GM19193 (cell line): ENCODE data around the gene RNF213.

ENCODE experiments used
- POLR2A ChIP-seq: IDR thresholded peaks from 4 replicates; pipeline ENCODE4 v1.6.1; 2011; ENCODE audit not compliant: insufficient read depth, insufficient read length; ENCODE audit errors: extremely low read depth

The RNF213 gene

DNA sequence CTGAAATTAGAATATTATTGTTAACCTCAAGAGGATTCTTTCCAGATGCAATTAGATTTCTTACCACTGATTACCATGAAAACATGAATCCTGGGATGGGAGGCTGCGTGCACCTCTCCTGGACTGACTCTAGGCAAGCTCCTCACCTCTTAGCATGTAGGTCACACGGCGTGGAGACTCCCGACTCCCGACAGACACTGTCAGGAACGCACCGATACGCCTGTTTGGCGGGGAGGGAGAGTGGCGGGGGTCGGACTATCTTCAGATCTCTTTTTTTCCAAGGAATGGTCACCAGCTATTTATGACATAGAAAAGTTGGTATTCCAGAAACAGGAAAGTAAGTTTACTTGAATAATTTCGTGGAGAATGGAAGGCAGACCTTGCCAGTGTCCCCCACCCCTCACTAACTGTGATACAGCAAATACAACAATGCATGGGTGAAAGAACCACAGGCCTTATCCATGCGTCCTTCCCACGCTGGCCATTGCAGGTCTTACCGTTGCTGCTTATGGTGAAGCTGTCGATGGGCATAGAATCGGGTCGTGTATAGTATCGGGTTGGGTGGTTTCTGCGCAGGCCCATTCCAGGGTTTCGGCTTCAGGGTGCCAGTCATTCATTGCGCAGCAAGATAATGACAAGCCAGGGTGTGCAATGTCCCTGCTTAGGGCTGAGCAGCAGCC lies 91.7 kb downstream of the RNF213 start:
- no peak for TF ChIP-seq POLR2A

DNA sequence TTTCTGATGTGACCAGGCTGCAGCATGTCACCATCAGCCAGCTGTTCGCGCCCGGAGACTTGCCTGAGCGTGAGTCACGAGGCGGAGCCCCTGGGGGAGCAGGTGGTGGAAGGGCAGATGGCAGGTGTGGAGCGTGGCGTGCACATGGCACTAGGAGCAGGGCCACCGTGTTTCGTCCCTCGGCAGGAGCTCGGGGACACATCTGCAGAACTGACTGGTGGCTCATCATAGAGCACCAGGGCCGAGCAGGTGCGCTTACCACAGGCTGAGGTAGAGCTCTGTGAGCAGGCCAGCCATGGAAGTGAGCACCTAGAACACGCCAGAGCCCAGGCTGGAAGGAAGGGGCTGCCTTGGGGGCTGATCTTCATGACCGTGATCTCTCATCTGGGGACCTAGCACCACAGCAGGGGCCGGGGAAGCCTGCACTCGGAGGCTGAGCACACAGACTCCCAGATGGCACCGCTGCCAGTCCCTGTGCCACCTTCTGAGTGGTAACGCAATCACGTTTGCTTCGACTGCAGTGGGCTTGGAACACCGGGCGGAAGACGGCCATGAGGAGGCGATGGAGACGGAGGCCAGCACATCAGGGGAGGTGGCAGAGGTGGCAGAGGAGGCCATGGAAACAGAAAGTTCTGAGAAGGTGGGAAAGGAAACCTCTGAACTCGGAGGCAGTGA lies 92.5 kb downstream of the RNF213 start:
- TF ChIP-seq POLR2A: no peak

DNA sequence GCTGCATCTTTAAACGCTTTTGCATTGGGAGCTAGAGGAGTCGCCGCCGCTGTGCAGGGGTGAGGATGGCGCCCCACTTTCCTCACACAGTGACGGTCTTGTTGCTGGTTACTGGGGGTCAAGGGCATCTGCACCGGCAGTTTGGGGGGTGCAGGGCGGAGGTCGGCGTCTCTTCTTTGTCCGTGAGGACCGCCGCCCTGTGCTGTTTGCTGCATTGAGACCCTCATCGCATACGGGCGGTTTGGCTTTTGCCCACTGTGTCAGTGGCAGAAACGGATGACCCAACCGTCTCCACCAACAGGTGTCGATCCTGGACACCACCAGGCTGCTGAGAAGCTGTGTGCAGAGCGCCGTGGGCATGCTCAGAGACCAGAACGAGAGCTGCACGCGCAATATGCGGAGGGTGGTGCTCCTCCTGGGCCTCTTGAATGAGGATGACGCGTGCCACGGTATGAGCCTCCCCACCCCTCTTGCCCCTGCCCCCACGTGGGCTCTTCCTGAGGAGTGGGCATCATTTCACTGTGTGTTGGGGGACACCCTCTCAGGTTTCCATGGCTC lies 93.1 kb downstream of the RNF213 start:
- no peak for TF ChIP-seq POLR2A

DNA sequence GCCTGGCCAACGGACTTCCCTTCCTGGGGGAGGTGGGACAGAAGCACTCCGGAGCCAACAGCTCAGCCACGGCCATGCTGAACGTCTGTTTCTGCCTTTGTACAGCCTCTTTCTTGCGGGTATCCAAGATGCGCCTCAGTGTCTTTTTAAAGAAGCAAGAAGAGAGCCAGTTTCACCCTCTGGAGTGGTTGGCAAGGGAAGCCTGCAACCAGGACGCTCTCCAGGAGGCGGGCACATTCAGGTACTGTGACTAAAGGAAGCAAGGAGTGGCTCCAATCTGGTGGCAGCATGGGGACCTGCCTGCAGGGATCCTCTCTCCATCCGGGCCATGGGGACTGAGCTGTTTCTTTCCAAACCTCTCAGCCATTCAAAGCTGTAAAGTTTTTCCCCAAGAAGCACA lies 93.7 kb downstream of the RNF213 start:
- no peak for TF ChIP-seq POLR2A

DNA sequence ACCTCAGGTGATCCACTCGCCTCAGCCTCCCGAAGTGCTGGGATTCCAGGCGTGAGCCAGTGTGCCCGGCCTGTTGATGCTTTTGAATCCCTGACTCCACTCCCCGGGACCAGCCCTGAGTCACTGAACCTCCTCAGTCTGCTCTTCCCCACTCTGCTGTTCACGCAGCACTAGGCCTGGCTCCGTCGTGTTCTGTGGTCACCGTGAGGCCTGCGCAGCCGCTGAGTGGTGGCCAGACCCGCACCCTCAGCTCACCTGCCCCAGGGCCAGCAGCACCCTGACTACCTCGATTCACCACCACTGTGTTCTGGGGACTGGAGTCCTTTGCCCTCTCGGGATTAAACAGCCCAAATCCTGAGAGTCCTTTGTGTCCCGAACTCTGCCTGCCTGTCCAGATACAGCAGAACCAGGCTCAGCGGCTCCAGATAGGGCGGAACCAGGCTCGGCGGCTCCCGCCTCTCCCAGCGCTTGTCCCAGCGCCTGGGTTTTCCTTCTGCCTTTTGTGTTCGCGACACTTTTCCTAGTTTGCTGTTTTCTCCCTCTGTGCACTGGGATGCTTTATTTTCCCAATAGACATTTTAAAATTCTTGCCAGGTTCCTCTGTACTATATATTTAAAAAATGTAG lies 95.7 kb downstream of the RNF213 start:
- TF ChIP-seq POLR2A: no peak

DNA sequence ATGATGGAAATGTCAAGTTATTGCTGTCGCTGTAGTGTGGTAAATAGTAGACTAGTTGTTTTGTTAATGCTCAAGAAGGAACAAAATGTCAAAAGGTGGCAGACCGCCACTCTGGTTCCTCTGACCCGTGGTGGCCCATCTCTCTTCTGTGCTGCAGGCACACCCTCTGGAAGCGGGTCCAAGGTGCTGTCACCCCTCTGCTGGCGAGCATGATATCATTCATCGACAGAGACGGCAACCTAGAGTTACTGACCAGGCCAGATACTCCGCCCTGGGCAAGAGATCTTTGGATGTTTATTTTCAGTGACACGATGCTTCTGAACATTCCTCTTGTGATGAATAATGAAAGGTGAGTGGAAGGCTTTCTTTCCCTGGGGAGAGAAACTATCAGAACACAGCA lies 97.5 kb downstream of the RNF213 start:
- TF ChIP-seq POLR2A: no peak

DNA sequence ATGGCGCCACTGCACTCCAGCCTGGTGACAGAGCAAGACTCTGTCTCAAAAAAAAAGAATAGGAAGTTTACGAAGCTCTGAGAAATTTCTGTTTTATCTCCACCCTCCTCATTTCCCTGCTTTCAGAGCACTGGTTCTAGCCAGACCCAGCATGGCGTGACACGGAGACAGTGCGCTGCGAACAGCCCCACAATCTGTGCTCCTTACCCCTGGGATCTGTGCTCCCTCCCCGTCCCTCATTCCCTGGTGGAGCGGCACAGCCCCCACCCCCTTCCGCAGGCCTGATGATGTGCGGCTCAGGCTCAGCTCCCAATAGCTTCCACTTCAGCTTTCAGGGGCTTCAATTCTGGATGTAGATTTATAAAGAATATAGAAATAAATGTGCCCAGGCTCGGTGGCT lies 98.2 kb downstream of the RNF213 start:
- no peak for TF ChIP-seq POLR2A

DNA sequence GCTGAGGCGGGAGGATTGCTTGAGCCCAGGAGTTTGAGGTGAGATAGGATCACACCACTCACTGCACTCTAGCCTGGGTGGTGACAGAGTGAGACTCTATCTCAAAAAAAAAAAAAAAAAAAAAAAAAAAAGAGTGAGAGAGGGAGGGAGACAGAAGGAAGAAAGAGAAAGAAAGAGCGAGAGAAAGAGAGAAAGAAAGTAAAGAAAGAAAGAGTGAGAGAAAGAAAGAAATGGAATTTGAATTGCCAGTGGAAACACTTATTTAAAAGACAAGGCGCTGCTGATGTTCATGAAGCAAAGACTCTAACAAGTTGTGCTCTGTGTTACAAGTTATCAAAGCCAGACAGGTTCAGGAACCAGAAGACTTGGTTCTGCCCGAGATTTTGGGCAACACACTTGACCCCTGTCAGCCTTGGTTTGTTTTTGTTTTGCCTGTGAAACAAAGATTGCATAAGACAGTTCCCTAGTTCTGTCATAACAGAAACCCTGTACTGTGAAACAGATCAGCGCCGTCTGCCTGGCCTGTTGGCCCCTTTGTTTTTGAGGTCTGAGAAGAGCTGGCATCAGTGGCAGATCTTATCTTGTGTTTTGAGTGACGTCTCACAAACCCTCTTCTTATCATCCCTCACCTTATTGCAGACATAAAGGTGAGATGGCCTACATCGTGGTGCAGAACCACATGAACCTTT lies 98.9 kb downstream of the RNF213 start:
- TF ChIP-seq POLR2A: no peak

DNA sequence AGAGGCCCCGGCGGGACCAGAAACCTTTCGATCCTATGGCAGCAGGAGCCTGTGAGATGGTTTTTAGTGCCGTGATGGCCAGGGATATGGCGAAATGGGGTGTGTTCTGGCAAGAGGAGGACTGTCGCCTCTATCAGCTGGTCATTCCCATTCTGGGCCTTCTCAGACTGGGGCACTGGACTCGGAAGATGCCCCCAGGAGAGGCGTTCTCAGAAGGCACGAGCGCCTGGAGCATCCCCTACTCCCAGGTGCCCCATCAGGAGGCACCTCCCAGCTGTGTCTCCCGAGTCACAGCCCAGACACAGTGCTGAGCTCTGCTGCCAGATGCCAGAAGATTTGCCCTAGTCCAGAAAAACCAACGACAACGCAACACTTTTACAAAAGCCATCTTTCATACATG lies 99.7 kb downstream of the RNF213 start:
- TF ChIP-seq POLR2A: no peak

DNA sequence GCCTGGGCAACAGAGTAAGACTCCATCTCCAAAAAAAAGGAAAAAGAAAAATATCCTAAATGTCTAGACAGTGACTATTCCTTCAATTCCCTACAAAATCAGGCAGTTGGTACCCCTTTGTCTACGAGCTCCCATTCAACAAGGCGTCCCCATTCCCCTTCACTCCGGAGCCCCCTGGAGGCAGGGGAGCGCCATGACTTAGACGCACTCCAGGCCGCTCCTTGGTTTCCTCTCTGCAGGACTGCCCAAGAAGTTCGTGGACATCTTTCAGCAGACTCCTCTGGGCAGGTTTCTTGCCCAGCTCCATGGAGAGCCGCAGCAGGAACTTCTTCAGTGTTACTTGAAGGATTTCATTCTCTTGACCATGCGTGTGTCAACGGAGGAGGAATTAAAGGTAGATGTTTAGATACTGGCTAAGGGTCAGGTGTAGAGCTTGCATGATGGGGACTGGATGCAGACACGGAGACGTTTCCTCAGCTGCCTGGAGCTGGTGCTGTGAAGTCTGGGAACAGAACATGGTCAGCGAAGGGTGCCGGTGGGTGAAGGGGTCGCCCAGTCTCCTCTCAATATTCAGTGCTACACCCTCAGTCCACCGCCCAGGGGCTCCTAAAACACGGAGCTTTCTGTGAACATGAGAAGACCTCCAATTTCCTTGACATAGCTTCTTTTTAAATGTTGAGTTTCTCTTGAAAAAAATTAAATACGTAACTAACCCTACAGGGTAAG lies 101.0 kb downstream of the RNF213 start:
- TF ChIP-seq POLR2A: no peak

DNA sequence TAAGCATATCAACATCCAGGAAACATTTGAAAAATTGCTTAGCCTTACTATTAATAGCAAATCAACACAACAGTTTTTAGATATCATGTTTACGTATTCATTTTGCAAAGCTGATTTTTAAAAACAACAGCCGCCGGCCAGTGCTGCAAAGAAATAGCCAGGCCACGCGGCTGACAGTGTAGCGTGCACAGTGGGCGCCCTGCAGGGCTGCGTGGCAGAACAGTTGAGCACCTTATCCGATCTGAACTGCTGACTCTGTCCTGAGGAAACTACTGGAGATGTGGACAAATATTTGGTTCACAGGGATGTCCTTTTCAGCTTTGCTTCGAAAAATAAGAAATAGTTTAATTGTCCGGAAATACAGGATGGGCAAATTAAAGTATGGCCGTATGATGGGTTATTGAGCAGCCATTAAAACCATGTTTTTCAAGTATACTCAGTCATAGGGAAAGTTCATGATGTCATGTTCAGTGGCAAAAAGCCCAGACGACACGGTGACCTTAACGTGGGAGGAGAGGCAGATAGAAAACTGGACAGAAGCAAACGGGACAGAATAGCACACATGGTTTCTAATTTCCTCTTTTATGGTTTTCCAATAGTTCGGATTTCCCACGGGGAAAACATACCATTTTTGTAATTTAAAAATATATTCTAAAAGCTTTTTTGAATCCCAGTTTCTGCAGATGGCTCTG lies 101.9 kb downstream of the RNF213 start:
- TF ChIP-seq POLR2A: no peak

DNA sequence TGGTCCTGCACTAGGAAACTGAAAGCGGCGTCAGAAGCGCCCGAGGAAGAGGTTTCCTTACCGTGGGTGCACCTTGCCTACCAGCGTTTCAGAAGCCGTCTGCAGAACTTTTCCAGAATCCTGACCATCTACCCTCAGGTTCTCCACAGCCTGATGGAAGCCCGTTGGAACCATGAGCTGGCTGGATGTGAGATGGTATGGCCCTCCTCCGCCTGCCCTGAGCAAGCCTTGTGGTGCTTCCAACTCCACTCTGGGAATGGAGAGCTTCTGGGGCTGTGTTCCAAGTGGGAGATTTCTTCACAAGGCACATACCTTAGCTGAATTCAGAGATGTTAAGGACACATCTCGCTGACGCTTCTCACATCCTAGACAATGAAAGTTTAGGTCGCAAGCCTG lies 102.5 kb downstream of the RNF213 start:
- TF ChIP-seq POLR2A: no peak

DNA sequence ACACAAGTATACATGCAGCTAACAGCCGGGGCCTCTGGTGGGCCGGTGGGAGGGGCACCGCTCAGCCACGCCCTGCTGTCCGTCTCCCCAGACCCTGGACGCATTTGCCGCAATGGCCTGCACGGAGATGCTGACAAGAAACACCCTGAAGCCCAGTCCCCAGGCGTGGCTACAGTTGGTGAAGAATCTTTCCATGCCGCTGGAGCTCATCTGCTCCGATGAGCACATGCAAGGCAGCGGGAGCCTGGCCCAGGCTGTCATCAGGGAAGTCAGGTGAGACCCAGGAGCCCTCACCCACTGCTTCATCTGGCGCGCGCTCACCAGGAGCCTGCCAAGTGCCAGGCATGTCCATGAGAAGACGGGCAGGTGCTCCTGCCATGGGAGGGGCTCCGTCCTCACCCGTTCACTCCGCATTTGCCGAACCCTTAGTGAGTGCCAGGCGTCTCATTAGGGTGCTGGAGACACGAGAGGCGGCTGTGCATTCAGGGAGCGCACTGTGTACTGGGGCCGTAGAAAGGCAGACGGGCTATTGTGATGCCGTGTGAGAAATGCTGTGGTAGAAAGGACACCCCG lies 103.0 kb downstream of the RNF213 start:
- no peak for TF ChIP-seq POLR2A

DNA sequence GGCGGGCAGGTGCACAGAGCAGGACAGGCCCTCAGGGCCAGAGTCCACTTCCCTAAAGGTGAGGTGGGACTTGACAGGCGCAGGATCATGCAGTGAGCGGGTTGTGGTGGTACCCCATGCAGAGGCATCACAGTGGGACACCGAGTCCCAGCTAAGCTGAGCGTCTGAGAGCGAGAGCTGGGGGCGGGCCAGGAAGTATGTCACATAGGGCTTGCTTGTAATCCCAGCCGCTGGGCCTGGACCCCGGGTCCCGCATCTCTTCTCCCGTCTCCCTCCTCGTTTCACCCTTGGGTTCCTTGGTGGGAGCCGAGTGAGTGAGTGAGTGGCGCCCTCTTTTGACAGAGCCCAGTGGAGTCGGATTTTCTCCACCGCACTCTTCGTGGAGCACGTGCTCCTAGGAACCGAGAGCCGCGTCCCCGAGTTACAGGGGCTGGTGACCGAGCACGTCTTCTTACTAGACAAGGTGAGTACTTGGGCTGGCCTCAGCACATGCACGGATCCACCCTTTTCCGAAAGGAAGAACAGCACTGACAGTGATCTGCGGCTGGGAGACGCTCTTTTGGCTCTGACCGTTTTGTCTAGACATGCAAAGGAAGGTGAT lies 103.5 kb downstream of the RNF213 start:
- no peak for TF ChIP-seq POLR2A
